ENCODE results near the gene CERS6.
"Not testable (repeated sequence)": the region's sequence is repeated elsewhere in the genome, so short reads cannot be mapped to it uniquely, and the experiment has no call there.

The CERS6 gene

DNA sequence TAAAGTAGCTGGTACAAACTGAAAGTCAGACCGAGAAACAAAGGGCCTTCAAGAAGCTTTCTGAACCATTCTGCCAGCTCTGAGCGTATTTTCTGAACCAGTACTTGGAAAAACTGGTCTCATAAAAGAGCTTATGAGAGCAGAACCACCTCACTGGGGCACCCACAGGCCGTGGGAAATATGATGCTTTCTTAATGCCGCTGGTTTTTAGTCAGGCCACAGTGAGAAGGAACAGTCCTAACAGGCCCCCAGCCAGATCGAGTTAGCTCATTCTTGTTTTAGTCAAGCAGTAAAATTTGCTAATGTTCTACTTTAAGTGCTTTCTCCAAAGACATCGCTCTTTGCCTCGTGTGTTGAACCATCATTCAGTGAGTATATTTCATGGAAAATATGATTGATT lies 333.7 kb downstream of the CERS6 start:
- no peak for DNase-seq (ENCODE audit: insufficient read length, low spot score)
- FAIRE-seq: no peak

- FAIRE-seq (no peak), DNase-seq (ENCODE audit: insufficient read length, low spot score) (no peak)
Measured at GRCh38 chr2:168790226-168790902, 334.3 kb downstream of the CERS6 start.

GRCh38 chr2:168791140-168791539 lies 335.1 kb downstream of the CERS6 start:
- not testable (repeated sequence) for FAIRE-seq; DNase-seq (ENCODE audit: insufficient read length, low spot score)

GRCh38 chr2:168793596-168793995 lies 337.5 kb downstream of the CERS6 start:
- DNase-seq (ENCODE audit: insufficient read length, low spot score) (no peak), FAIRE-seq (no peak)

DNA sequence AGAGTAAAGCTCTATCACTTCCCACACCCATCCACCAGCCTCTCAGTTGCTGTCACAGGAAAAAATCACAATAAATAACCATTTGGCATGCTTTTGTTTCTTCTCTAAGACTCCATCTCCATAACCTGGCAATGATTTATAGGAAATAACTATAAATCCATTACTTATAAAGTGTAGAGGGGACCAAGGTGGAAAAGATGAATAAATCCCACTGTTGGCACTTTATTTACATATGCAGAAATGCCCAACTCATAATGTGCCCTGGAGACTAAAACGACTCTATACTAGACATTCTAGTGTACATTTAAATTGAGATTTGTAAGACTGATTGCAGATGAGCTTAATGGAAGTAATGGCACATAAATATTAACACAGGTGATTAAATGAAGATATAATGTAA lies 338.9 kb downstream of the CERS6 start:
- FAIRE-seq: no peak
- DNase-seq (ENCODE audit: insufficient read length, low spot score): no peak

DNA sequence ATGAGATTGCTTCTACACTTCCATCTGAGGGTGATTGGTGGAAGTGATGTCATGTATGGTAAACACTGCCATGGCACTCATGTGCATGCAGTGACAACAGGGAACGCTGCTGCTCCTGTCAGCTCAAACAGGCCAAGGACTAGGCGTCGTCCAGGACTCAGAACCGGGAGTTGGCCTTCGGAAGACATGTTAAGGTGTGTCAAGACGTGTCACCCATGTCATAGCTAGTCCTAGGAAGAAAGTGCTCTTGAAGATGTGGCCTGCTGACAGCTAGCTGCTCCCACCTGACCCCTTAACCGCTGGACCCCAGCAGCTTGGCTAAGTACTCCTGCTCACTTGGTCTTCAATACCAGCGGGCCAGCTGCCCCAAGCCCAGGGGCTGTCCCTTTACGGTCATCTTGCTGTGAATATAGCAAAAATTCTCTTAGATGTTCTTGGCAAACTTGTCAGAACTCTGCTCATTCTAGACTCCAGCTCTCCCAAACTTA lies 340.1 kb downstream of the CERS6 start:
- FAIRE-seq: no peak

DNA sequence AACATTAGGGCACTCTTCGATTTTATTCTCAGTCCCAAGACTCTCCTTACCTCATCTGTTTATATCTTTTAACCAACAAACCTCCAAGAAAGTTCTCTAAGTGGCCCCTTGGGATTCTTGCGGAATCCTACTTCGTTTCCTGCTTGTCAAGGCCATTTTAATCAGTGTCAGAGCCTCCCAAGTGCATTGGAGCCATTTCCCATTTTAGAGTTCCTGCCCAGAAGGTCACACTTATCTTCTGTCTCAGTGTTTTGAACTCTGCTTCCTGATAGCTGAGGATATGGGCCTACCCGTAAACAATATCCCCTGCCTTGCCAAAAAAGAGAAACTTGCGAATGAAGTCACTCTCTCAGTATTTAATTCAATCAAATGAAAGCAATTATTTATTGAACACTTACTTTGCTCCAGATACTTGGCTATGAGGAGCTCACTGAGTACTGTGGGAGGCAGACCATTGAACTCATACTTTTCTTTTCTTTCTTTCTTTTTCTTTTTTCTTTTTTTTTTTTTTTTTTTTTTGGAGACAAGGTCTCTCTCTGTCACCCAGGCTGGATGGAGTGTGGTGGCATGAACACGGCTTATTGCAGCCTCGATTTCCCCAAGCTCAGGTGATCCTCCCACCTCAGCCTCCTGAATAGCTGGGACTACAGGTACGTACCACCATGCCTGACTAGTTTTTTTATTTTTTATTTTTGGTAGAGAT lies 340.7 kb downstream of the CERS6 start:
- DNase-seq (ENCODE audit: insufficient read length, low spot score) (no peak), FAIRE-seq (no peak)

More for the DNA sequence above, 340.1 kb downstream of the CERS6 start:
- DNase-seq (ENCODE audit: insufficient read length, low spot score): no peak

GRCh38 chr2:168797286-168797655 lies 341.2 kb downstream of the CERS6 start:
- FAIRE-seq (no peak), DNase-seq (ENCODE audit: insufficient read length, low spot score) (no peak)

- no peak for FAIRE-seq
- no peak for DNase-seq (ENCODE audit: insufficient read length, low spot score)
Measured at GRCh38 chr2:168798076-168798887, 342.2 kb downstream of the CERS6 start.

- FAIRE-seq: no peak
- DNase-seq (ENCODE audit: insufficient read length, low spot score): no peak
Measured at GRCh38 chr2:168798888-168799410, 342.9 kb downstream of the CERS6 start.

- no peak for FAIRE-seq
- no peak for DNase-seq (ENCODE audit: insufficient read length, low spot score)
Measured at GRCh38 chr2:168801471-168801870, 345.4 kb downstream of the CERS6 start.

DNA sequence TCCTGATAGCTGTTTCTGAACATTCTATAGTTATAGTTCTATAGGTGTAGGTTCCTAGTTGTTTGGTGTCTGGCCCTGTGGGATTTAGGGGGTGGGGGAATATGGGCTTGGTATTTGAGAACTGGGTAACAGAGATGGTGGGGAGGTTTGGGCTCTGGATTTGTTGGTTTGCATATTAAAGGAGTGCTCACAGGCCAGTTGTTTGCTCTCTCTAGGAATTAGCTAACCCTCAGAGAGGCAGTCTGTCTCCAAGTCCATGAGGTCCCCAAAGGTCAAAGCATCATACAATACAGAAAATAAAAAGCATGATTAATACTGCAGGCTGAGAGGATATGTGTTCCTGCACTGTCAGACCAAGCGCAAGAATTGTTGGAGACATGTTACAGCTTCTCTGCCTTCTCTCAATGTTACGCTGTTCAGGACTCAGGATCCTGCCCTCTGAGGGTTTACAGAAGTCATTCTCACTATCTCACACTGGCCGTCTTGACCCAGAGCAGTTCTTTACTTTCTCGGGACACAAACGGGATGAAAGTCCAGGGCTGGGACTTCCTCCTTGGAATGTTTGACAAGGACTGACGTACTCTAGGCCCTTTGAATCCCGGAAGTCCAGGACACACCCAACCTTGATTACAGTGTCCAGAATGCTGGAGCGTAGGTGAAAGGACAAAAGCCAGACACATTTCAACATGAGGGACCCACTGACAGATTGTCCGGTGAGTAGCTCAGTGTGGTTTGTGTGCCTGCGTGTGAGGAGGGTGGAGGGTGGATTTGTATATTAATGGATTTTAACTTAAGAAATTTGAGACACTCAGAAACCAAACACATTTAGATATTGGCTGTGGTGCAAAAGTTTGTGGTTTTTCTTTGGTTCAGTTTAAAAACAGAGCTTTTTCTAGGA lies 346.1 kb downstream of the CERS6 start, which contains the start of gene NOSTRIN:
NOSTRIN (plus strand) TSS at position 677 of the 898 bp plus-strand sequence; CDS start at position 687, 10 bp downstream.
- FAIRE-seq (no peak), DNase-seq (ENCODE audit: insufficient read length, low spot score) (no peak)

- DNase-seq (ENCODE audit: insufficient read length, low spot score): no peak
- no peak for FAIRE-seq
Measured at GRCh38 chr2:168802859-168803725, 347.0 kb downstream of the CERS6 start.

GRCh38 chr2:168804214-168804613 lies 348.1 kb downstream of the CERS6 start:
- no peak for FAIRE-seq
- DNase-seq (ENCODE audit: insufficient read length, low spot score): no peak

GRCh38 chr2:168805615-168806014 lies 349.5 kb downstream of the CERS6 start:
- no peak for FAIRE-seq
- no peak for DNase-seq (ENCODE audit: insufficient read length, low spot score)

DNA sequence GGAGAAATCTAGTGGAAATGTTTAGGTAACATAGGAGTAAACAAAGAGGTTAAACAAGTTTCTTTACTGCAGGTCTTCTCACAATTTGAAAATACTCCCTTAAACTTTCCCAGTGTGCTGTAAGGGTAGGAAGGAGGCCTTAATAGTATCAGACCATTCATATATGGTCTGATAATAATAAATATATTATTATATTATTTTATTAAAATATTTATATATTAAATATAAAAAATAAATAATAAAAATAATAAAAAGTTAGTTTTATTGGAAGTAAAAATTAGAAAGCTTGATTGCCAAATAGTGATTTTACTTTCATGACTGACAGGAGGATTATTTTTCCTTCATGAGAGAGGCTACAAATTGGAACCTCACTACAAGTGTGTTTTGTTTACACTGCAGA lies 353.5 kb downstream of the CERS6 start:
- FAIRE-seq (no peak), DNase-seq (ENCODE audit: insufficient read length, low spot score) (no peak)

DNA sequence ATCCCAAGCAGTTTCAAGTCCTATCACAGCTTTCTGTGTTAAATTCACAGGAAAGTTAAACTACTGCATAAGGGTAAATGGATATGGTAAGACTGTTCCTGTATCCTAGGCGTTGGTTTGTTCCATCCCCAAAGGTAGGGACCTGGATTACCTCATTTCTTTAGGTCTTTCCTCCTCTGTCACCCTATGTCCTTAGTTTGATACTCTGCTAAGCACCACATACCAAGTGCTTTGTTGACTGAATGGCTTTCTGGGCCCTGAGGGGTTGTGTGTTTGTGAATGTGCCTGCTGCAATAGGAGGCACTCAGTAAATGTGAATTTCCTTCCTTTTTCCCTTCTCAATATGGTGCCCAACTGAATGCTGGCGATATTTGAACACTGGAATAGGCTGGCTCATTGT lies 354.2 kb downstream of the CERS6 start:
- no peak for DNase-seq (ENCODE audit: insufficient read length, low spot score)

DNA sequence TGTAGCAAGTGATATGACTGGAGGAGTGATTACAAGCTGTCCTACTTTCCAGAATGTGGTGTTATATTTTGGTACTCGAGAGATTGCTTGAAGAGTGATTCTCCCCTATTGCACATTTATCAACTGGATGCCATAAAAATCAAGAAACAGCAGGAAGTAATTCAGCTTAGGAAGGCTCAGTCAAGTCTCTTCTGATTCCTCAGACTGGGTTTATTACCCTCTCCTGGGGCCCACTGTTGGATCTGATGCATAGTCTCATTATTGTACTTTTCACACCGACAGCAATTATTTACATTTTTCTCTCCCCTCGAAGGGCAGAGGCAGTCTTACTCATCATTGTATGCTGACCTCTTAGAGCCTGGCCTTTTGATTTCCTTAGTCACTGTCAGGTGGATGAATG lies 355.6 kb downstream of the CERS6 start:
- DNase-seq (ENCODE audit: insufficient read length, low spot score): no peak
- no peak for FAIRE-seq

More for the DNA sequence above, 354.2 kb downstream of the CERS6 start:
- FAIRE-seq: no peak

DNA sequence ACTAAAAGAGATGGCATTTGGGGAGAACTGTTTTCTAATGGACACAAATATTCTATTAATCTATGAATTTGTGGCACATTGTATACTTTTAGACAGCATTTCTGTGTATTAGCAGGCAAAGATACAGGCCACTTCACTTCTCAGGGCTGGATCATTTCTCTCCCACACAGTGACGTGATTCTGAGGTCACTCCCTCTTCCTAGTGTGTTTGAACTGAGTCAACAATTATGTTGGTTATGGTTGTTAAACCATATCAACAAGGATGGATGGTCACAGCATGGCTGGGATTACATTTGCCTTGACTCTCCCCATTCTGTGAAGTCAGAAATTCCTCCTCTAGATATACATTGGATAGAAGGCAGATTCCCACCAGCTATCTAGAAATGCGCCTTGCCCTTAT lies 358.0 kb downstream of the CERS6 start:
- DNase-seq (ENCODE audit: insufficient read length, low spot score): no peak
- FAIRE-seq: no peak

Measured in GM19239 (cell line).